ENCODE data around the gene ALDH1A3.

ALDH1A3 gene

GRCh38 chr15:100940767-100941379 lies 61.2 kb downstream of the ALDH1A3 start:
- no peaks in the 10 kb centered on the region for H3K4me1 ChIP-seq (ENCODE audit: control insufficient read depth, insufficient read depth, low read length)
- no peaks in the 10 kb centered on the region for H3K36me3 ChIP-seq (ENCODE audit: control insufficient read depth in 2 of 2, insufficient read depth in 2 of 2, low read length in 2 of 2)
- no peak overlapping the region for H3K4me3 ChIP-seq (ENCODE audit: low read length in 2 of 2)
- H3K27me3 ChIP-seq (ENCODE audit: control insufficient read depth in 1 of 2, insufficient read depth in 2 of 2, low read length in 2 of 2) = no peaks in the 10 kb centered on the region
- peaks cover 0 to 5% of the 10 kb centered on the region in 2 donors for H3K9me3 ChIP-seq (ENCODE audit: control insufficient read depth in 2 of 2, low read length in 2 of 2)
- H3K27ac ChIP-seq (ENCODE audit: low read length) = no peak overlapping the region
- H3K9ac ChIP-seq (ENCODE audit: low read length in 2 of 2) = no peak overlapping the region

GRCh38 chr15:100941536-100941935 lies 61.9 kb downstream of the ALDH1A3 start:
- Histone ChIP-seq H3K4me1 (ENCODE audit: control insufficient read depth, insufficient read depth, low read length) (no peaks in the 10 kb centered on the region), H3K9ac (ENCODE audit: low read length in 2 of 2) (no peak overlapping the region), H3K27ac (ENCODE audit: low read length) (no peak overlapping the region), H3K27me3 (ENCODE audit: control insufficient read depth in 1 of 2, insufficient read depth in 2 of 2, low read length in 2 of 2) (no peaks in the 10 kb centered on the region), H3K9me3 (ENCODE audit: control insufficient read depth in 2 of 2, low read length in 2 of 2) (peaks cover 0 to 4% of the 10 kb centered on the region in 2 donors), H3K4me3 (ENCODE audit: low read length in 2 of 2) (no peak overlapping the region), H3K36me3 (ENCODE audit: control insufficient read depth in 2 of 2, insufficient read depth in 2 of 2, low read length in 2 of 2) (no peaks in the 10 kb centered on the region)

GRCh38 chr15:100942656-100943425 lies 63.2 kb downstream of the ALDH1A3 start:
- no peak overlapping the region for H3K27ac ChIP-seq (ENCODE audit: low read length)
- no peak overlapping the region for H3K9ac ChIP-seq (ENCODE audit: low read length in 2 of 2)
- no peaks in the 10 kb centered on the region for H3K4me1 ChIP-seq (ENCODE audit: control insufficient read depth, insufficient read depth, low read length)

GRCh38 chr15:100944244-100944895 lies 64.7 kb downstream of the ALDH1A3 start:
- Histone ChIP-seq H3K4me3 (ENCODE audit: low read length in 2 of 2) (no peak overlapping the region), H3K9ac (ENCODE audit: low read length in 2 of 2) (no peak overlapping the region), H3K4me1 (ENCODE audit: control insufficient read depth, insufficient read depth, low read length) (no peaks in the 10 kb centered on the region), H3K36me3 (ENCODE audit: control insufficient read depth in 2 of 2, insufficient read depth in 2 of 2, low read length in 2 of 2) (no peaks in the 10 kb centered on the region), H3K9me3 (ENCODE audit: control insufficient read depth in 2 of 2, low read length in 2 of 2) (no peaks in the 10 kb centered on the region), H3K27ac (ENCODE audit: low read length) (no peak overlapping the region), H3K27me3 (ENCODE audit: control insufficient read depth in 1 of 2, insufficient read depth in 2 of 2, low read length in 2 of 2) (peaks cover 0 to 5% of the 10 kb centered on the region in 2 donors)

More at GRCh38 chr15:100942656-100943425, 63.2 kb downstream of the ALDH1A3 start:
- no peak overlapping the region for H3K4me3 ChIP-seq (ENCODE audit: low read length in 2 of 2)
- no peaks in the 10 kb centered on the region for H3K36me3 ChIP-seq (ENCODE audit: control insufficient read depth in 2 of 2, insufficient read depth in 2 of 2, low read length in 2 of 2)
- no peaks in the 10 kb centered on the region for H3K9me3 ChIP-seq (ENCODE audit: control insufficient read depth in 2 of 2, low read length in 2 of 2)
- H3K27me3 ChIP-seq (ENCODE audit: control insufficient read depth in 1 of 2, insufficient read depth in 2 of 2, low read length in 2 of 2) = peaks cover 0 to 2% of the 10 kb centered on the region in 2 donors

- H3K9me3 ChIP-seq (ENCODE audit: control insufficient read depth in 2 of 2, low read length in 2 of 2) = no peaks in the 10 kb centered on the region
- no peak overlapping the region for H3K9ac ChIP-seq (ENCODE audit: low read length in 2 of 2)
- H3K4me3 ChIP-seq (ENCODE audit: low read length in 2 of 2) = no peak overlapping the region
- peaks cover 0 to 5% of the 10 kb centered on the region in 2 donors for H3K27me3 ChIP-seq (ENCODE audit: control insufficient read depth in 1 of 2, insufficient read depth in 2 of 2, low read length in 2 of 2)
- H3K36me3 ChIP-seq (ENCODE audit: control insufficient read depth in 2 of 2, insufficient read depth in 2 of 2, low read length in 2 of 2) = no peaks in the 10 kb centered on the region
- H3K27ac ChIP-seq (ENCODE audit: low read length) = no peak overlapping the region
- no peaks in the 10 kb centered on the region for H3K4me1 ChIP-seq (ENCODE audit: control insufficient read depth, insufficient read depth, low read length)
Measured at GRCh38 chr15:100944986-100945385, 65.4 kb downstream of the ALDH1A3 start.

- H3K27me3 ChIP-seq (ENCODE audit: control insufficient read depth in 1 of 2, insufficient read depth in 2 of 2, low read length in 2 of 2) = peaks cover 0 to 5% of the 10 kb centered on the region in 2 donors
- no peaks in the 10 kb centered on the region for H3K36me3 ChIP-seq (ENCODE audit: control insufficient read depth in 2 of 2, insufficient read depth in 2 of 2, low read length in 2 of 2)
- H3K4me1 ChIP-seq (ENCODE audit: control insufficient read depth, insufficient read depth, low read length) = no peaks in the 10 kb centered on the region
- no peak overlapping the region for H3K4me3 ChIP-seq (ENCODE audit: low read length in 2 of 2)
- H3K9me3 ChIP-seq (ENCODE audit: control insufficient read depth in 2 of 2, low read length in 2 of 2) = no peaks in the 10 kb centered on the region
- no peak overlapping the region for H3K9ac ChIP-seq (ENCODE audit: low read length in 2 of 2)
- no peak overlapping the region for H3K27ac ChIP-seq (ENCODE audit: low read length)
Measured at GRCh38 chr15:100947760-100948429, 68.3 kb downstream of the ALDH1A3 start.

- Histone ChIP-seq H3K4me1 (ENCODE audit: control insufficient read depth, insufficient read depth, low read length) (no peaks in the 10 kb centered on the region), H3K36me3 (ENCODE audit: control insufficient read depth in 2 of 2, insufficient read depth in 2 of 2, low read length in 2 of 2) (no peaks in the 10 kb centered on the region), H3K27me3 (ENCODE audit: control insufficient read depth in 1 of 2, insufficient read depth in 2 of 2, low read length in 2 of 2) (peaks cover 0 to 5% of the 10 kb centered on the region in 2 donors), H3K9me3 (ENCODE audit: control insufficient read depth in 2 of 2, low read length in 2 of 2) (no peaks in the 10 kb centered on the region), H3K9ac (ENCODE audit: low read length in 2 of 2) (no peak overlapping the region), H3K27ac (ENCODE audit: low read length) (no peak overlapping the region), H3K4me3 (ENCODE audit: low read length in 2 of 2) (no peak overlapping the region)
Measured at GRCh38 chr15:100948430-100948762, 68.8 kb downstream of the ALDH1A3 start.

- Histone ChIP-seq H3K36me3 (ENCODE audit: control insufficient read depth in 2 of 2, insufficient read depth in 2 of 2, low read length in 2 of 2) (no peaks in the 10 kb centered on the region), H3K27me3 (ENCODE audit: control insufficient read depth in 1 of 2, insufficient read depth in 2 of 2, low read length in 2 of 2) (peaks cover 0 to 5% of the 10 kb centered on the region in 2 donors), H3K4me3 (ENCODE audit: low read length in 2 of 2) (no peak overlapping the region), H3K9me3 (ENCODE audit: control insufficient read depth in 2 of 2, low read length in 2 of 2) (no peaks in the 10 kb centered on the region), H3K4me1 (ENCODE audit: control insufficient read depth, insufficient read depth, low read length) (no peaks in the 10 kb centered on the region), H3K9ac (ENCODE audit: low read length in 2 of 2) (no peak overlapping the region), H3K27ac (ENCODE audit: low read length) (no peak overlapping the region)
Measured at GRCh38 chr15:100949691-100950090, 70.1 kb downstream of the ALDH1A3 start.

GRCh38 chr15:100951965-100952364 lies 72.3 kb downstream of the ALDH1A3 start:
- Histone ChIP-seq H3K9ac (ENCODE audit: low read length in 2 of 2) (no peak overlapping the region), H3K9me3 (ENCODE audit: control insufficient read depth in 2 of 2, low read length in 2 of 2) (no peaks in the 10 kb centered on the region), H3K36me3 (ENCODE audit: control insufficient read depth in 2 of 2, insufficient read depth in 2 of 2, low read length in 2 of 2) (no peaks in the 10 kb centered on the region), H3K4me1 (ENCODE audit: control insufficient read depth, insufficient read depth, low read length) (no peaks in the 10 kb centered on the region), H3K4me3 (ENCODE audit: low read length in 2 of 2) (no peak overlapping the region), H3K27ac (ENCODE audit: low read length) (no peak overlapping the region), H3K27me3 (ENCODE audit: control insufficient read depth in 1 of 2, insufficient read depth in 2 of 2, low read length in 2 of 2) (peaks cover 0 to 5% of the 10 kb centered on the region in 2 donors)

GRCh38 chr15:100952566-100952965 lies 72.9 kb downstream of the ALDH1A3 start:
- Histone ChIP-seq H3K4me1 (ENCODE audit: control insufficient read depth, insufficient read depth, low read length) (no peaks in the 10 kb centered on the region), H3K9me3 (ENCODE audit: control insufficient read depth in 2 of 2, low read length in 2 of 2) (no peaks in the 10 kb centered on the region), H3K4me3 (ENCODE audit: low read length in 2 of 2) (no peak overlapping the region), H3K9ac (ENCODE audit: low read length in 2 of 2) (no peak overlapping the region), H3K27ac (ENCODE audit: low read length) (no peak overlapping the region), H3K36me3 (ENCODE audit: control insufficient read depth in 2 of 2, insufficient read depth in 2 of 2, low read length in 2 of 2) (no peaks in the 10 kb centered on the region), H3K27me3 (ENCODE audit: control insufficient read depth in 1 of 2, insufficient read depth in 2 of 2, low read length in 2 of 2) (peaks cover 0 to 5% of the 10 kb centered on the region in 2 donors)
